Fibroblast of the conjunctiva (primary cell): Measurements from ENCODE around the gene CNNM1.

Experiments
- DNase-seq: peaks from one replicate; pipeline ENCODE4 v3.0.0-alpha.2; 2010; ENCODE audit warnings: low read depth

CNNM1 gene

GRCh38 chr10:99337311-99337811 is 8.2 kb downstream of the CNNM1 start:
- DNase-seq: no peak

- no peak for DNase-seq
Measured at GRCh38 chr10:99337901-99338300, 8.7 kb downstream of the CNNM1 start.

GRCh38 chr10:99339077-99339476 is 9.9 kb downstream of the CNNM1 start:
- DNase-seq: no peak

- no peak for DNase-seq
Measured at GRCh38 chr10:99339563-99340047, 10.4 kb downstream of the CNNM1 start.

GRCh38 chr10:99340650-99341049 is 11.5 kb downstream of the CNNM1 start:
- DNase-seq: no peak

GRCh38 chr10:99341248-99341647 is 12.1 kb downstream of the CNNM1 start:
- no peak for DNase-seq

GRCh38 chr10:99341860-99342490 is 12.8 kb downstream of the CNNM1 start:
- no peak for DNase-seq

- no peak for DNase-seq
Measured at GRCh38 chr10:99343262-99343661, 14.1 kb downstream of the CNNM1 start.

- DNase-seq: no peak
Measured at GRCh38 chr10:99344715-99345114, 15.6 kb downstream of the CNNM1 start.

GRCh38 chr10:99345350-99345749 is 16.2 kb downstream of the CNNM1 start:
- no peak for DNase-seq

GRCh38 chr10:99346247-99346646 is 17.1 kb downstream of the CNNM1 start:
- DNase-seq: peak; percentile 21

GRCh38 chr10:99347672-99348071 is 18.5 kb downstream of the CNNM1 start:
- no peak for DNase-seq

GRCh38 chr10:99353182-99353581 is 24.0 kb downstream of the CNNM1 start:
- DNase-seq: no peak

- DNase-seq: no peak
Measured at GRCh38 chr10:99357691-99358090, 28.5 kb downstream of the CNNM1 start.

- DNase-seq: no peak
Measured at GRCh38 chr10:99358101-99358500, 28.9 kb downstream of the CNNM1 start.

GRCh38 chr10:99360934-99361333 is 31.8 kb downstream of the CNNM1 start:
- no peak for DNase-seq

- peak; percentile 4 for DNase-seq
Measured at GRCh38 chr10:99364125-99364524, 35.0 kb downstream of the CNNM1 start.

GRCh38 chr10:99365311-99365710 is 36.2 kb downstream of the CNNM1 start:
- no peak for DNase-seq

- DNase-seq: no peak
Measured at GRCh38 chr10:99365736-99366135, 36.6 kb downstream of the CNNM1 start.

GRCh38 chr10:99366666-99367065 is 37.5 kb downstream of the CNNM1 start:
- no peak for DNase-seq

- DNase-seq: no peak
Measured at GRCh38 chr10:99368646-99369045, 39.5 kb downstream of the CNNM1 start.

GRCh38 chr10:99369126-99369525 is 40.0 kb downstream of the CNNM1 start:
- DNase-seq: no peak

GRCh38 chr10:99369551-99369950 is 40.4 kb downstream of the CNNM1 start:
- DNase-seq: no peak

- DNase-seq: no peak
Measured at GRCh38 chr10:99370993-99371392, 41.8 kb downstream of the CNNM1 start.
